HG03575 (cell line): Measurements from ENCODE around the gene PPP2R1A.

Experiments used
- ATAC-seq: cut with Tn5 transposase; IDR thresholded peaks from one replicate; pipeline ENCODE4 v1.9.1; 2021; ENCODE audit not compliant: unreplicated experiment, insufficient number of reproducible peaks, low FRiP score; ENCODE audit errors: extremely low read depth

The PPP2R1A gene

GRCh38 chr19:52189735-52190486, at the start of gene PPP2R1A:
Gene PPP2R1A, plus strand, starts transcription at chr19:52190052. Its CDS starts 45 bp downstream, at chr19:52190097.
- ATAC-seq, result peak; percentile 84

DNA sequence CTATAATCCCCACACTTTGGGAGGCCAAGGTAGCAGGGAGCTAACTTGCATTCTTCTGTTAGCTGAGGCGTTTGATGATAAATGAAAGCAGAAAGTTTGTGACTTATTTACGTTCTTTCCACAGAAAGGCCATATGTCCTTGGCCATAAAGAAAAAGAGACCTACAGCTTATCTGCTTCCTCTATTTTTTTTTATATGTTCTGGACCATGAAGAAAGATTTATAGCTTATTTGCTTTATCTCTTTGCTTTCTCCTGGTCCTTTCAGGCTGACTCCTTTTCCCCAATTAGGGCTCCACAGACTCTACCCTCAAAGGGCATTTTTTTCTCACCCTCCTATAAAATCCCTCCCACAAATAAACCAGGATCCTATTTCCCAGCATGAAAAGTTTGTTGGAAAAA, 48.6 kb upstream of the PPP2R1A start:
- no peak for ATAC-seq

- ATAC-seq, result no peak
These were observed 47.8 kb upstream of the PPP2R1A start for GRCh38 chr19:52142001-52142595.

GRCh38 chr19:52148256-52148655, 41.6 kb upstream of the PPP2R1A start:
- ATAC-seq, result no peak

- no peak for ATAC-seq
These were observed 34.1 kb upstream of the PPP2R1A start for GRCh38 chr19:52155596-52156359.

GRCh38 chr19:52170304-52170703, 19.5 kb upstream of the PPP2R1A start:
- no peak for ATAC-seq

DNA sequence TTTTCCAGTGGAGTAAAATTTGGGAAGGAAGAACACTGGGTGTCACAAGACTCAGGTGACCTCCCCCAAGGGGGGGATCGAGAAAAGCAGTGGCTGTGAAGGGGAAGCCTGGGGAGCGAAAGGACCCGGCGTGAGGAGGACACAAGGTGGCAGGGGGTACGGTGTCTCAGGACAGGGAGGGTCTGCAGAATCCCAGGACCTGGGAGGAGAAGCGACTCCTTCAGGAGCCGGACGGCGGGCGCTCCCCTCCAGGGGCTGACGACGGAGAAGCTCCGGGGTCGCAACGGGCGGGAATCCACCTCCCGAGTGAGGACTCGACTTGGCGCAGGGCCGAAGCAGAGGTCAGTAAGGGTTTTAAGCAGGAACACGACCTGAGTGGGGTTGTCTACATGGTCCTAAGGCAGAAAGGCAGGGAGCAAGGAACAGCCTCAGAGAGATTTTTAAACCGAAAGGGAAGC, 19.0 kb upstream of the PPP2R1A start:
- ATAC-seq, result no peak

DNA sequence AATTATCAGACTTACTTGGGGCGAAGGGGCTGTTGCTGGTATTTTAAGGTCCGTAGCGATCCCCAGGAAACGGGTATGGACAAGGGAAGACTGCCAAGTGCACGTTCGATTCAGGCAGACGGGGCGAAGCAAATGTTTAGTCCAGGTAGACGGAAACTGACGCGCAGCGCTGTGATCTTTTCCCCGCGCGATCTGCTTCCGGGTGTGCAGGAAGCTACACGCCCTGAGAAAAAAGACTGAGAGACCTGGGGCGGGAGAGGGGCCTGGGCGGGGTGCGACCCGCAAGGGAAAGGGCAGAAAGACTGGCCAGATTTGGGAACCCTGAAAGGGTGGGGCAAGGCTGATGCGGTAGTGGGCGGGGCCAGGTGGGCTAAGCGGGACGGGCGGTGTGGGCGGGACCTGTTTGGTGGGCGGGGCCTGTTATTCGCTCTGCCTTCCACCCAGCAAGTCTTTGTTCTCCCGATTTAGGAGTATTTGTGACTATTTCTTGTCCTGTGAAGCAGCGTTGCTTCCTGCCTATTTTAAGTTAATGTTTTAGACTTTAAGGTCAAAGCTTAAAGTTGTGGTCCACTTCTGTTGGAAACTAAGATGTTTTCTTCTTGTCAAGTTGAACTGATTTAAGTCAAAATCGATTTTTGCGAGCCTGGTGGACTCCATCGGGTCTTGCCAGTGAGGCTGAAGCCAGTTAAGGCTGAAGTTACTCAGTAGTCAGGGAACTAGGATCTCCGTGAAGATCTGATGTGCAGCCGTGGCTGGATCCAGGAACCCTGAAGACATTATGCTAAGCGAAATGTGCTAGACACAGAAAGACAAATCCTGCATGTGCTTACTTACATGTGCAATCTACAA, 18.3 kb upstream of the PPP2R1A start, which contains the start of gene ZNF836:
ZNF836 (minus strand) TSS at position 301 of the 849 bp plus-strand sequence. CDS start 3,549 bp downstream, outside the sequence.
- ATAC-seq, result no peak

GRCh38 chr19:52172347-52172746, 17.5 kb upstream of the PPP2R1A start:
- ATAC-seq, result no peak

DNA sequence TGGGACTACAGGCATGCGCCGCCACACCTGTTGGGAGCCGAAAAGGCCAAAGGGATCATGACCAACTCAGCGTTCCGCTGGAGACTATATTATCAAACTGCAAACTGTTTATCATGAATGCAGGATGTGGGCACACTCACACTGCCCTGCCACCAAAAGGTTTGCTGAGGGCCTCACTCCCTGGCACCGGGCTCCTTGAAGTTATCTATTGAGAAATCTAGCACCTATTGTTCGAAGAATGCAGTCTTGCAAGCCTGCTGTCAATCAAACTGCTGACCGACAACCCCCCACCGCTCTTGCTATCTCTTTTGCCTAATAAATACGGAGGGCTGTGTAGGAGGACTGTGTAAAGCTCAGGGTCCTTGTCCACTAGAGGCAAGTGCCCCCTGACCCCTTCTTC, 13.3 kb upstream of the PPP2R1A start:
- no peak for ATAC-seq

DNA sequence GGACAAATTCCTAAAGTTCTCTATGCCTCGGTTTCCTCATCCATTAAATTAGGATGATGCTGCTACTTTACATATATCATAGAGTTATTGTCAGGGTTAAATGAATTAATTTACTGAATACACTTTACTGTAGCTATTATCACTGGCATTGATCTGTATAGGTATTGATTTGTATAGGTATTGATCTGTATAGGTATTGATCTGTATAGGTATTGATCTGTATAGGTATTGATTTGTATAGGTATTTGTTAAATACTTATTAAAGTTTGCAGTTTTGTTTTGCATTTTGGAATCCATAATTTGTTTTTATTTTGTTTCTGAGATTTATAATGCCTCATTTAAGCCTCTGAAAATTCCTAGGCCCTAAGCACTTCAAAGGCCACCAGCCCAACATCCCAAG, 2.4 kb upstream of the PPP2R1A start:
- no peak for ATAC-seq

- ATAC-seq, result peak; percentile 7
These were observed 774 bp upstream of the PPP2R1A start for GRCh38 chr19:52188822-52189734.

DNA sequence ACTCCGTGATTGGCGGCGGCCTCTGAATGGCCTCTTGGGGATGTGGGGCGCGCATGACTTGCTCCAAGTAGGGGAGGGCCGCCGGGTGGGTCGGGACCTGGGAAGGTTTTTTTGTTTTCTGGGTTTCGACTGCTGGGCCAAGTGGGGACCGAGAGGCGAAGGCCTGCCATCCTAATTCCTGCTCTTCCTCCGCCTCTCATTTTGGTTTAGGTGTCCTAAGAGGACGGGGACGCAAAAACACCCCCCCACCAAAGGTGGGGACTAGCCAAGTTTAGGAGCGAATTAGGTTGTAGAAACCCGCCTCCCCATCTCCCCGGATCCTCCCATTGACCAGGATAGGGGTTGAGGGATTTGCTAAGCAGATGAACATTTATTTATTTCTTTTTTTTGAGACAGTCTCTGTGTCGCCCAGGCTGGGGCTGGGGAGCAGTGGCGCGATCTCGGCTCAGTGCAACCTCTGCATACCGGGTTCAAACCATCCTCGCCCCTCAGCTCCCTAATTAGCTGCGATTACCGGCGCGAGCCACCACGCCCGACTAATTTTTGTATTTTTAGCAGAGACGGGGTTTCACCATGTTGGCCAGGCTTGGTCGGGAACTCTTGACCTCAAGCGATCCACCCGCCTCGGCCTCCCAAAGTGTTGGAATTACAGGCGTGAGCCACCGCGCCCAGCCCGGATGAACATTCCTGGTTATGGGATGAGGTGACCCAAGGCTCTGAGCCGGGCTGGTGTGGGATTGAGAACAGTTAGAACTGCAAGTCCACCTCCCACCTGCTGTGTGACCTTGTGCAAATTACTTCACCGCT, 838 bp downstream of the PPP2R1A start:
- ATAC-seq, result no peak

DNA sequence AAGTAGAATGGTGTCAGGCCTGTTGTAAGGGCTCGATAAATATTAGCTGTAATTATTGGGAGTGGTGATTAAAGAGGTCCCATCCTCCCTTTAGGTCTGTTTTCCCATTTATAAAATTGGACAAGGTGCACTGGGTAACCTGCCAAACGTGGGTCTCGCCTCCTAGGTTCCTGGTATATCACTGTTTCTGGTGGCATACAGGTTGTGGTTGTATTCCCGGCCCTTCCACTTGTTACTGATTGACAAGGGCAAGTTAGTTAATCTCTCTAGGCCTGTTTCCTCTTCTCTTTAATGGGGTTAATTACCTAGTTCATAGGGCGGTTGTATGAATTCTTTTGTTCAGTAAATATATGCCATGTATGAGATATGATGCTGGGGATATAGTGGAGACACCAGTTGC, 1.5 kb downstream of the PPP2R1A start:
- no peak for ATAC-seq

DNA sequence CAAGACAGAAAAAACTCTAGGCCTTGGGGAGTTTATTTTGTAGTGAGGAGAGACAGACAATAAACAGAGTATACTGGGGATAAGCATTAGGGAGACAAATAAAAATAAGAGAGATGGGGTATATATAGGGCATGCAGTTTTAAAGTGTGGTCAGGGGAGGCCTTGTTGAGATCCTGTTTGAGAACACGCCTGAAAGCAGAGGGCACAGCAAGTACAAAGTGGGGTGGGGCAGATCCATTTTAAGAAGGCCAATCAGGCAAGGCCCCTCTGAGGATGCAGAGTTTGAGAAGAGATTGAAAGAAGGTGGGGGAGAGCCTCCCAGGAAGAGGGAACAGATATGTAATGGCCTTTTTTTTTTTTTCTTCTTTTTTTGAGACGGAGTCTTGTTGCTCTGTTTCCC, 2.1 kb downstream of the PPP2R1A start:
- ATAC-seq, result no peak

GRCh38 chr19:52196256-52196967, 6.6 kb downstream of the PPP2R1A start:
- no peak for ATAC-seq

DNA sequence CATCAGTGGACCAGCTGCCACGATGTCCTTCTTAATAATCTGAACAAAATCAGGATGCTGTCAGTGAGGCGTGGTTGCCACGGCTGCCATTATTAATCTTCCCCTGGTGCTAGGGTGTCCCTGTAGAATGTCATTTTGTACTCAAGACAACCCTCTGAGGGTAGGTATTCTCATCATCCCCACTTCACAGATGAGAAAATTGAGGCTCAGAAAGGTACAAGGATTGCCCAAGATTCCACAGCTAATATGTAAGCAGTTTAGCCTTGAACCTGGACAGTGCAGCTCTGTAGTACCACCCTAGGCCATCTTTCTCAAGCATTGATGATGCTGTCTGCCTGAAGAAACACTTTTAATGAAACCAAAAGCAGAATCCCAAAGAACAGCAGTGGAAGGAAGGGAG, 8.1 kb downstream of the PPP2R1A start:
- ATAC-seq, result no peak
